ENCODE measurements around the gene CRTAP.
"Not testable (repeated sequence)": the region's sequence is repeated elsewhere in the genome, so short reads cannot be mapped to it uniquely, and the experiment has no call there.

The CRTAP gene

GRCh38 chr3:33174711-33175414 is 61.0 kb downstream of the CRTAP start:
- no peak for DNase-seq (ENCODE audit: low spot score)

GRCh38 chr3:33179132-33179531 is 65.3 kb downstream of the CRTAP start:
- no peak for DNase-seq (ENCODE audit: low spot score)

GRCh38 chr3:33181229-33181628 is 67.4 kb downstream of the CRTAP start:
- DNase-seq (ENCODE audit: low spot score): no peak

- not testable (repeated sequence) for DNase-seq (ENCODE audit: low spot score)
Measured at GRCh38 chr3:33181641-33182040, 67.8 kb downstream of the CRTAP start.

GRCh38 chr3:33184863-33185262 is 71.0 kb downstream of the CRTAP start:
- DNase-seq (ENCODE audit: low spot score): no peak

- no peak for DNase-seq (ENCODE audit: low spot score)
Measured at GRCh38 chr3:33186524-33187367, 72.9 kb downstream of the CRTAP start.

GRCh38 chr3:33187368-33187634 is 73.5 kb downstream of the CRTAP start:
- no peak for DNase-seq (ENCODE audit: low spot score)

GRCh38 chr3:33194303-33194702 is 80.5 kb downstream of the CRTAP start:
- DNase-seq (ENCODE audit: low spot score): no peak

- no peak for DNase-seq (ENCODE audit: low spot score)
Measured at GRCh38 chr3:33196538-33196937, 82.7 kb downstream of the CRTAP start.

Measured in iPS-NIHi11 (cell line).